HCEC 1CT (cell line): ENCODE measurements around the gene CNTN4.
"Not testable (repeated sequence)": the region's sequence is repeated elsewhere in the genome, so short reads cannot be mapped to it uniquely, and the experiment has no call there.

Experiments used
- DNase-seq: peaks from one replicate; pipeline ENCODE4 v3.0.0-alpha.2; 2017

CNTN4 gene

DNA sequence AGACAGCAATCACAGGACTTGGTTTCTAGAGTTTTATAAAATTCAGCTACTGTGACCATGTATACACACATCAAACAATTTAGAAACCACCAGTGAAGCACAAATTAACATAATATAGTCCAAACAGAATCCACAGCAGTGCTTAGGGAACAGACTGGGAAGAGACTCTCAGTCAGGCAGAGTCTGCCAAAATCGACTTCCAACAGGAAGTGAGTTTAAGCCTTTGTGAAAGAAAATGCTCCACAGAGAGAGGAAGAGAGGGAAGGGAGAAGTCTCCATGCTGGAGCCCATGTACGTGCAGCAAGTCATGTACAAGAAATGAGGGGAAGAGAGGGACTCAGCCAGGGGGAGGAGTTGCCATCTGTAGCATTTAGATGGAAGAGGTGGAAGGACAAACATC, 838.9 kb downstream of the CNTN4 start:
- DNase-seq, result no peak

DNA sequence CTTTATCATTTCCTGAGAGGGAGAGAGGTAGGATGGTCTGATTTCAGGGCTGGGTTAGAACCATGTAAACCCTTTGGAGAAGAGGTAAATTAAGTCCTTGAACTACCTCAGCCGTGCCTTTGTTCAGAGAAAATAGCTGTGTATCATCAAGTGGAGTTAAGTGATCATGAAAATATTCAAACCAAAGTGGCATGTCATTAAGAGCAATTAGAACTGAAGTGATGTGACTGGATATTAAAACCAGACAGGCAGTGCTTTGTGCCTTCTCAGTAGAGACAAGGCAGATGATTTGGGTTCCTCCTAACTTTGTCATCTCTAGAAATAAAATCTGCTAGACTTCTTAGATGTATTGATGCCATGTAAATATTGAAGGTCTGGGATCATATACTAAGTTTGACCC, 840.0 kb downstream of the CNTN4 start:
- no peak for DNase-seq

DNA sequence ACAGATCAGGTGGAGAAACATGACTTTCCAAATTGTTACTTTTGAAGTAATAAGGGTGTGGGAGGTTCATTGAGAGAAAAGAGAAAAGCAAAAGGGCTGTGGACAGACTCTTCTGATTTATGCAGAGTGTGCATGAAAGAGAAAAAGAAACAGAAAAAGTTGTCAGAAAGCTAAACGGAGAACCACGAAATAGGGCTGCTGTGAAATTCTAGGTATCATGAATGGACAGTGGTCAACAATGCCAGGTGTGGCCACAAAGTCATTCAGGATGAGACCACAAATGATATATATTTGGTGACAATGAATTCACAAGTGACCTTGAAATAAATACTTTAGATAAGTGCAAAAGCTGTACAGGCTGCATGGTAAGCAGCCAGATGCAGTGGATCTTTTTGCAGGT, 841.4 kb downstream of the CNTN4 start:
- DNase-seq, result no peak

DNA sequence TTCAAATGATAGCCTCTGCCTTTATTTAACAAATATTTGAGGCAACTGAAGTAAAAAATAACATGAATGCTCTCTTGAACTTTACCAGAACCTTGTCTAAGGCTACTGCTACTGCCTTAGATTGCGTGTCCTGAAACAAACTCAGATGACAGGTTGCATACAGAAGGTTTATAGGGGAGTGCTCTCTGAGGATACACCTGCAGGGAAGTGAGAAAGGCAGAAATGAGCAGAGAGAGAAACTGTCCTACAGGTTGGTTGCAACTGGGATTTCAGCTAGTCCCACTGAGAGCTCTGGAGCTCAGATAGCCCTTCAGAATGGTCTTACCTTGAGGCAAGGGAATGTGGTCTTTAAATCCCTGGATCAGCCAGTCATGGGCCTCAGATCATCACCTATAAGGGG, 846.0 kb downstream of the CNTN4 start:
- no peak for DNase-seq

DNA sequence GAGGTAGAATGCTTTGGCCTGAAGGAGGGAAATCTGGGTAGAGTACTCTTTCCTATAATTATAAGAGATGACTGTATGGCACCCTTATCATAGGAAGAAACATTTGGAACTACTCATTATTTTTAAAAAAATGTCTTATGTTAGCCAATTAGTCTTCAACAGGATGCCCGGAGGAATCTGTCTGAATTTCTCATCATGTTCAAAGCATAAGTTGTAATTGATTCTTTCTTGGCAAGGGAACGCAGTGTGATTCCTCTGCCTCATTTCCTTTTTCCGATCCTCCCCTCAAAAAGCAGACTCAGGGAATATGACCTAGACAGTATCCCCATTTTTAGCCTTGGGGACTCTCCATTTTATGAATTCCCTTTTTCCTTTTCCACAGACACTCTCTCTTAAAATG, 846.5 kb downstream of the CNTN4 start:
- DNase-seq, result no peak

DNA sequence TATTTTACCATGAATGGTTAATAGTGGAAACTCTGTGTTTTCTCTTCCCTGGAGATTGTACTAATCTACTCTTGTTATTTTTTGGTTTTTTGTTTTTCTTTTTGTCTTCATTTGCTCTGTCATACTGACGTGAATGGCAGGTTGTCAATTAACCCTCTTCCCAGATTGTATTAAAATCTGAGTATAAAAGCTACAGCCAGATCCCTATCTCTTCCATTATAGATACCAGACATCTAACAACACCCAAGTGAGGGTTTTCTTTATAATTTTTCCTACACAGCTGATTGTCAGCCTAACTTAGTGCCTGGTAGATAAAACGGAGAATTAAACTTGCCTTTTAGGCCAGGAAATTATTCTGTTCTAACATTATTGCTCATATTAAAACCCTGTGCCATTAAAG, 848.9 kb downstream of the CNTN4 start:
- DNase-seq, result no peak

DNA sequence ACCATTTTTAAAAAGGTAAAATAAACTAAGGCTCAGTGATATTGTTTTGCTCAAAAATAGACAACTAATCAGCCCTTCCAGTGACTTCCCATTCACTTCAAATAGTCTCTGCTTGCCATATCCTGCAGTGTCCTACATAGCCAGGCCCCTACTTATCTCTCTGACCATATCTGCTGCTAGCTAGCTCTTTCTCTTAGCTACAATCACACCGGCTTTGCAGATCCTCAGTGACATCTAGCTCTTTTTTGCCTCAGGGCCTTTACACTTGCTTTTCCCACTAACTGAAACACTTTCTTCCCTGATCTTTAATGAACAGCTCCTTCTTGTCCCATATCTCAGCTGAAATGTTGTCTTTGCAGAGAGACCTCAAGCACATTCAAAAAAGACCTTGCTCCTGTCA, 850.2 kb downstream of the CNTN4 start:
- DNase-seq, result no peak

DNA sequence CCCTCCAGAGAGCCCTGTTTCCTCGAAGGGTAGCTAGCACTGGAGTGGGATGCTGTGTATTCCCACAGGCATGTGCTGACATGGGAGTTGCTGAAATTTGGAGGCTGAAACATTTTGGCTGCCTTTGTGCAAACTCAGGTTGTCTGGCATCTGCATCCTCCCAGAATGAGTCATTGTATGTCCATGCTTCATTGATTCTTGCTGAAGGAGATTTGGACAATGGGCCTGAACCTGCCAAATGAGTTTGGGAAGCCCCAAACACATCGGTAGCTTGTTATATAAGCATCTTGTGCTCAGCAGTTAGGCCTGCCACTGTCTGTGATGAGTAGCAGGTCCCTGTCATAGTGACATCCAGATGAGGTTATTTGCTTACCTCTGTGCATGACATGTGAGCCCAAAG, 851.5 kb downstream of the CNTN4 start:
- DNase-seq, result no peak

DNA sequence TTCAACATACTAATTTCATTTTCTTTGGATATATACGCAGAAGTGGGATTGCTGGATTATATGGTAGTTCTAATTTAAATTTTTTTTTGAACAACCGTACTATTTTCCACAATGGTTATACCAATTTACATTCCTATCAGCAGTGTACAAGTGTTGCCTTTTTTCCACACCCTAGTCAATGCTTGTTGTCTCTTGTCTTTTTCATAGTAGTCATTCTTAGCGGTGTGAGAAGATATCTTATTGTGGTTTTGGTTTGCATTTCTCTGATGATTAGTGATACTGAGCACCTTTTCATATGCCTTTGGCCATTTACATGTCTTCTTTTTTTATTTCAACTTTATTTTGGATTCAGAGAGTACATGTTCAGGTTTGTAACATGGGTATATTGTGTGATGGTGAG, 858.4 kb downstream of the CNTN4 start:
- DNase-seq, result no peak

DNA sequence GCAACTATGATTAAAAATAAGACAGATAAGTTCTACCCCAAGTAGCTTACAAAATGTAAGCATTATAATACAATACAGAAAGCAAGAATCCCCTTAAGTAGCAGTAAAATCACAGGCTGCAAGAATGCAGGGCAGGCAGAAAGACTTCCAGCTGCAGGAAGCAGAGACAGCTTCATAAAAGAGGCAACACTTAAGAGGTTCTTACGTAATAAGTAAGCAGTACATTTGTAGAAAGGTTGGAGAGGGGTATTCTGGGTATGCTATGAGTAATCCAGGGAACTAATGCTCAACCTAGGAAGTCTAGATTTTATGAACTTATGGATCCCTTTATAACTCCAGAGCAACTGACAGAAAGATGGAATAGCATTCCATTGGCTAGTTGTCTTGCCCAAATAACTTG, 859.9 kb downstream of the CNTN4 start:
- DNase-seq, result no peak

DNA sequence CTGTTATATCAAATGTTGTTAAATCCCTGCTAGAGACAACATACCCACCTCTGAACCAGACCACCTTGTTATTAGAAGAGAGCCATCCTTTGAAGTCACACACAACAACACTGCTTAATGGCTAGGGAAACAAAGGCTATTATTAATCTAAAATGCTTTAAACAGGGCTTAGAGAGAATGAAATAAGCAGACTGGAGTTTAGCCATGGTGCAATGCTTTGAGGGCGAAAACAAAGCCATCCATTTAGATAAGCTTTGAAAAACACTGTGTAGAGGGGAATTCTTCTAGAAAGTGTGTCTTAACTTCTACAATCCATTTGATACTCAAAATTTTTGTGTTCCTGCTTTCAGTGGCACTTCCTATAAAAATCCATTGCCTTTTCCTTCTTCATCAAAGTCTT, 862.9 kb downstream of the CNTN4 start:
- no peak for DNase-seq

DNA sequence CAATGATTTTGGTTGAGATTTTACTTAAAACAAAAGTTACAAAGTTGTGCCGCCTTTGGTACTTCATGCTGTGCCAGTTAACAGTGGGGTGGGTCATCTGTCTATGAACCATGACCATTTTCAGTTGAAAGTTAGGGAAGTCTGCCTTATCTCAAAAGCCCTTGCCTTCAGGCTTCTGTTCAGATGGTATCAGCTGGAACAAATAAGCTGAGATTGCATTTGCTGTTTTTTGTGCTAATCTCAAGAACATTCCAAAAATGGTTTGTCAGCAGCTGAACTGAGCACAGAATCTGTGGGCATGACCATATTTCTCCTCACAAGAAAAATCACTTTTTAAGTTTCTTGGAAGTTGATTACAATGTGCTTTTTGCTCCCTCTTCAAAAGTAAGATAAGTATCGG, 869.2 kb downstream of the CNTN4 start:
- DNase-seq, result no peak

DNA sequence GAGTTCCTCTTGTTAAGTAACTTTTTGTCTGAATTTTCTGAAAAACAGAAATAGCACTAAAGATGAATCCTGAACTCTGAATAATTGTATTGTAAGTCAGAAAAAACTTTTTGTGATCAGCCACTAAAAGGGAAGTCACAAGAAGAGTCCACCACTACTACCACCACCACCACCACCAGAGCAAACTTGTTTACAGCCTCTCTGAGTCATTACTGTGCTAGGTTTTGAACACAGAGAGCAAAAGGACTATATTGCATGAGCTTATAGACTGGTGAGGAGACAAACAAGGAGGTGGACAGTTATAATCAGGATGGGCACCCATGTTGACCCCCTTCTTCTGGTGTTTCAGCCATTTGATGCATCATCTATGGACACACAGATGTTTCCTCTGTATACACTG, 869.8 kb downstream of the CNTN4 start:
- no peak for DNase-seq

DNA sequence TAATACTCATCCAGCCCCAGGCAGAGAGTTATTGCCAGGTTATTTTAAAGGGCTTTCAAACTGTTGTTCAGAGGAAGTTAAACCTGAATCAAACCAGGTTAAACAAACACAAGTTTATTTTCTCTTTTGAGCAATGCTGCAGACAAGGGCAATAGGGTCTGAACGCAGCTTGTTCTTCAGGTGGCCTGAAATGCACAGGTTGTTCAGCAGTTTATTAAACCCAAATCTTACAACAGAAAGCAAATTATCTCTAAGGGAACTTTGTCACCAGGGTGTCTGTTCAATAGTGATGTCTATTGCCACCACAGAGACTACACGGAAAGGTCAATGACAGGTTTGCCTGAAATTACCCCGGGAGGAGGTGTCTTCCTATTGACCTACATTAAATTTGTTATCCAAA, 877.5 kb downstream of the CNTN4 start:
- no peak for DNase-seq

DNA sequence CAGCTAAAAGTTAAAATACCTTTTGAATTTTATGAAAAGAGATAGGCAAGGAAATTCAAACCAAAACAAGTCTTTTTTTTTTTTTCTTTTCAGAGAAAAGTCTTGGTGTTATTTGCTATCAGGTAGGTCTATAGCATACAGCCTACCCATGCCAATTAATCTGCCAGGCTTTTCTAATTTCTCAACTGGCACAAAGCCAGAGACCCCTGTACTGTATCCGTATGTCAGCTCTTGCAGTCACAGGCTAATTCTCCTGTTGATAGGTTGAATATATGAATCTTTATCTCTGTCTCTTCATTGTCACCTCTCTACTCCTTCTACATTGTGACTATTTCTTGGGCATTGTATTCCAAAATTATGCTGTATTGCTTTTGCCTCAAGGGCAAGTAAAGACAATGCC, 878.1 kb downstream of the CNTN4 start:
- DNase-seq, result no peak

DNA sequence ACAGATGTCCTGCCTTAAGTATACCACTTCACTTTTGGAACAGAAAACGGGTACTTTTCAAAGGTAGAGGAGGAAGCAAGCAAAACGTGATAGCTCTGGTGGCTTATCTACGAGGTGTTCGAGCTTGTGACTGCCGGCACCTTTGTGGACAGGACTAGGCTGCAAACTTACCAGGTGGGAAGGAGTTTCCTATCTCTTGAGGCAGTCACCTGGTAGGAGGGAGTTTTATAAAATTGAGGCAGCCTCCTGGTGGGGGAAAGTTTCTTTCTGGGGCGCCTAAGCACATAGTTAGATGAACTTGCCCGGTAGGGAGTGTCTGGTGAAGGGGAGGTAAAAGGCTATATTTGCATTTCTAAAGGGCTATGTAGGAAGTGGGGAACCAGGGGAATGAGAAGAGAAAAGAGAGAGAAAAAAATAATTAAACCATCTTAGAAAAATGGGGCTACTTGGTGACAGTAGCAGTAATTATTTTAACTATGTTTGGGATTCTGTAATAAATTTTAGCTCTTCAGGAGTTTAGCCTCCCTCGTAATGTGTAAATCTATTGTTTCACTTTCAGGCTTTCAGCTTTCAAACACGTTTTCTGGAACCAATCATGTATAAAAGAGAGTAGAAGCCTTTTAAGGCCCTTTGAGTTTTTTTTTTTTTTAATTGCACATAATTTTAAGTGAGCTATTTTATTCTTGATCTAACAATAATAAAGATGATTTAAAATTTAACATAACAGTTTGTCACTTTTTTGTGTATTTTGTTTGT, 880.5 kb downstream of the CNTN4 start:
- no peak for DNase-seq

DNA sequence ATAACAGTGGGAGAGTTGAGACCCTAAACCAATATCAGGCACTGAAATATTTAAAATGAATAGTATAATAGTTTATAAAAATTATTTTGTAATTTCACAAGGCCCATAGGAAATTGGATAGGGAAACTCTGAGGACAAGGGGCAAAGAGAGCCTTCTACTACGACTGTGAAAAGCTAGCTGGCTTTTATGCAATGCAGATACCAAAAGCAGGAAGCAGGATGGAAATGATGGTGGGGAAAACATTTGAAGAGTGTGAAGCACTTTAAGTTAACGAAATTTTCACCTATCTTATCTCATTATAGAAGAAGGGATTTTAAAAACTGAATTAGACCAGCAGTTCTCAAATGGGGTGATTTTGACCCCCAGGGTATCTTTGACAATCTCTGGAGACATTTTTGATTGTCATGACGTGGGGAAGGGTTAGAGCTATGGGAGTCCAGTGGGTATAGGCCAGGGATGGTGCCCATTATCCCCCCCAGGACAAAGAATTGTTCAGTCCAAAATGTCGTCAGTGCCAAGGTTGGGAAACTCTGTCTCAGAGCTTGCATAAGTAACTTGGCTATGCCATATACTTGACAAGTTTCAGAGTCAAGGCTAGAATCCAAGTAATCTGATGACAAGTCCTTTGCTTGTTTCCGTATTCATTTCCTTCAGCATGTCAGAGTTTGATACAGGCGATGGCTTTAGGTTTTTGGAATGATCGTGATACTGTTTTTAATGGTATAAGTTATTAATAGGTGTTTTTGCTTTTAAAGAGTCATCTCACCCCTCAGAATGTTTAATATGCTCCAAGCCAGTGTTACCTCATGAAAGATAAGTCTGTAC, 885.6 kb downstream of the CNTN4 start:
- DNase-seq, result no peak

DNA sequence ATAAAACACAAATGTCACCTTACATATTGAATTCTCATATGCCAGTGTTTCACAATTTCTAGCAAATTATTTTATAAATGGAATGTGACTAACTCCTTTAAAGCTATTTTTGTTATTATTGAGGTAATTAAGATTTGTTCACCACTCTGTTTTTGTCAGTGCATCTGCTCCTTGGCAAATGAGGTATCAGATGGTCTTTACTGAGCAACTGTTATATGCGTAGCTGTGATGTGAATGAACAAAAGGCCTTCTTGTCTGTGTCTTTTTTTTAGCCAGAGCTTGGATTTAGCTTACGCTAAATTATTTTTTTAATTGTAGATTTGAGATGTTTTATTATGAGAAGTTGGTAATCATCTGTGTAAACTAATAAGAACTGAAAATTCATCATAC, 886.2 kb downstream of the CNTN4 start:
- no peak for DNase-seq

DNA sequence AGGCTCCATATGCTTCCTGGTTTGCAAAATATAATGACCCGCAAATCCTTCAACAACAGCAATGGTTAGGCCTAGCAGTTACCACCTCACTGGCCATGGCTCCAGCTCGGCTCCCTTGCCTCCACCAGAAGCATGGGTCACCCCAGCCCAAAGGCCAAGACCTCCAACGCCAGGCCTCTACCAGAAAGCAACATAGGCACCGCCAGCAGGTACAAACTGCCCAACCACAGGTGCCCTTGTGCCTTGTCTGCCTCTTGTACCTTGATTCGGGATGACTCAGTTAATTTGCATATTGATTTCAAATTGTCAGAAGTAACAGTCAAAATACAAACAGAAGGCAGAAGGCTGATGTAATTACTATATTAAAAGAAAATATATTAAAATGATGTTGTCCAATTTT, 886.8 kb downstream of the CNTN4 start:
- DNase-seq, result no peak

DNA sequence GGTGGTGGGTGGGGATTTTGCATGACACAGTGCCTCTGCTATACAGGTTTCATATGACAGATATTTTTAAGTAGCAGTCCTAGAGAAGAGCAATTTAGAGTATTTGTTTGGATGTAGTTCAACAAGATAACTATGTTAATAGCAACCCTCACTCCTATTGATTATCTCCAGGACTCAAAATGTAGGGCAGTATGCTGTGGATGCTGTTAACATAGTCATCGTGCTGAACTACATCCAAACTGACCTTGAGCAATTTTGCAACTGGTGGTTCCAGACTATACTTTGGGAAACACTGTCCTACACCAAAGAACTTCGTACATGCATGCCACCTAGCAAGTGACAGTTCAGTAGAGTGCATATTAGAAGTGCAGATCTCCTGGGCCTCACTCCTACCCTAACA, 893.9 kb downstream of the CNTN4 start:
- no peak for DNase-seq

DNA sequence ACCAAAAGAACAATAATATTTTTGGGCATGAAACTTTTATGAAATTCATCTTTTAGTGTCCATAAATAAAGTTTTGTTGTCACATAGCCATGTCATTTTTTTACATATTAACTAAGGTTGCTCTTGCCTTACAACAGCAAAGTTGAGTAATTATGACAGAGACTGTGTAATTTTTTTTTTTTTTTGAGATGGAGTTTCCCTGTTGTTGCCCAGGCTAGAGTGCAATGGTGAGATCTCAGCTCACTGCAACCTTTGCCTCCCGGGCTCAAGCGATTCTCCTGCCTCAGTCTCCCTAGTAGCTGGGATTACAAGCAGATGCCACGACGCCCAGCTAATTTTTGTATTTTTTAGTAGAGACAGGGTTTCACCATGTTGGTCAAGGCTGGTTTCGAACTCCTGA, 894.5 kb downstream of the CNTN4 start:
- DNase-seq, result not testable (repeated sequence)

DNA sequence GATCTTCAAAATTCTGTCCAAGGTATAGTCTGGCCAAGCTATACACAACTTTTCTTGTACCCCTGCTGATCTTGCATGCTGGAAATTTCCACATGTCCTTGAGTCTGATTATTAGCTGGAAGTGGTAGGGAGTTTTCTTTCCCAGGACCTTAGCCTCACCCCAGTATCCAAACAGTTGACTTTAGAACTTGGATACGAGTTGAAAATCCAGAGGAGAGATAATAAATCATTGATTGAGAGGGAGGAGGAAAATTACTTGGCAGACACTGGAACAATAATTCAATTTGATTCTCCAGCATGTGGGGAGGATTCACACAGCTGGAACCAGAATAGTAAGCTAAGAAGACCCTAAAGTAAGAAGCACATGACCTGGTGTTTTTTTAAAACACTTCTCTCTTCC, 895.1 kb downstream of the CNTN4 start:
- no peak for DNase-seq

DNA sequence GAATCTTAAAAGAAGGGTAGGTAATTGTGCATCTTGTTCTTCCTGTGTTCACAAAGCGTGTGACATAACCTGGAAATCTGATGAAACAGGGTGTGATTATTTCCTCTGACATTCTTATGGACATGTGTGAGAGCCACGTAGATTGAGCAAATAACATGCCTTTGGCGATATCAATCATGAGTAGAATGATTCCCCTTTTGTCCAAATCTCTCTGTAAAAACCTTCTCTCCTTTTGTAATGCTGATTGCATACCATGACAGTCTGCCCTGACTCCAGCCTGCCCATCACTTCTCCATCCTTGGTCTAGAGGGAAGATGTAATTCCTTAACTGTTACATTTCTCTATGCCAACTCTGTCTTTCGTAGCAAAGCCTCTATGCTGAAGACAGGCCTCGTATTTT, 896.5 kb downstream of the CNTN4 start:
- DNase-seq, result no peak

DNA sequence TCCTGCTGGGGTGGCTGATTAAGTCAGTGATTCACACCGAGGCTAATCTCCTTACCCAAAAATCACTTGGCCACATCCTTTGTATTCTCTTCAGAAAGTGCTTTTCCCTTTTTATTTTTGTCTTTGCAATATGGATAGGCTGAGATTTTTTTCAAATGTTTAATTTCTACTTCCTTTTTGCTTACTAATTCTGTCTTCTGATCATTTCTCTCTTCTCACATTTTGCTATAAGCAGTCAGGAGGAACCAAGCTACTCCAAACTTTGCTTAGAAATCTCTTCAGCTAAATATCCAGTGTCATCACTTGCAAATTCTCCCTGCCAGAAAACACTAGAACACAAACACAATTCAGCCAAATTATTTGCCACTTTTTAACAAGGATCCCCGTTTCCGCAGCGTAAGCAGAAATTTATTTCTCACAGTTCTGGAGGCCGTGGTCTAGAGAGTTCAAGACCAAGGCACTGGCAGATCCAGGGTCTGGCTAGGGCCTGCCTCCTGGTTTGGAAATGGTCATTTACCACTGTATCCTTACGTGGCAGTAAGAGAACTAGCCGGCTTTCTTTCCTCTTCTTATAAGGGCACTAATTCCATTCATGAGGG, 906.6 kb downstream of the CNTN4 start:
- DNase-seq, result no peak
